HepG2 (cell line): Measurements from ENCODE around the gene TIMM23B. TPM values are rescaled to one million over a fixed set of nuclear protein-coding genes. Genes with fewer than 3 reads are reported as not detected.
"Not testable (repeated sequence)": the region's sequence is repeated elsewhere in the genome, so short reads cannot be mapped to it uniquely, and the experiment has no call there.

Experiments used
- AGO2 ChIP-seq: fragments of 200-400 bp; formaldehyde crosslinking; optimal IDR thresholded peaks from 2 replicates; pipeline ENCODE3; 2017; ENCODE audit warnings: mild to moderate bottlenecking, low read depth, low read length, moderate library complexity
- CBX5 ChIP-seq: sonication (generic); formaldehyde crosslinking; IDR thresholded peaks from 2 replicates; pipeline ENCODE4 v1.4.0; 2020; ENCODE audit warnings: missing genetic modification reagents, borderline replicate concordance
- CREB1 ChIP-seq, 2 experiments: fragments of 450-650 bp in 1 of 2; IDR thresholded peaks; 2 replicates each; pipeline ENCODE4 v1.6.1; 2016 to 2017; ENCODE audit warnings: control low read depth in 1 of 2, mild to moderate bottlenecking in 1 of 2, missing compliant biosample characterization in 1 of 2, missing genetic modification characterization in 1 of 2
- E2F5 ChIP-seq: sonication (generic); formaldehyde crosslinking; conservative IDR thresholded peaks from 2 replicates; pipeline ENCODE4 v1.4.0; 2020; ENCODE audit warnings: missing genetic modification reagents
- ELF1 ChIP-seq: sonication (generic); formaldehyde crosslinking; IDR thresholded peaks from 2 replicates; pipeline ENCODE4 v1.4.0; 2020; ENCODE audit warnings: missing genetic modification reagents
- ELF3 ChIP-seq: IDR thresholded peaks from 2 replicates; pipeline ENCODE4 v1.6.1; 2016; ENCODE audit warnings: missing genetic modification reagents, missing compliant biosample characterization
- GABPB1 ChIP-seq: IDR thresholded peaks from 2 replicates; pipeline ENCODE4 v1.6.1; 2016; ENCODE audit warnings: mild to moderate bottlenecking, missing genetic modification reagents, moderate library complexity, missing compliant biosample characterization
- HDAC1 ChIP-seq: sonication (generic); formaldehyde crosslinking; IDR thresholded peaks from 2 replicates; pipeline ENCODE4 v1.5.1; 2020; ENCODE audit warnings: mild to moderate bottlenecking, missing genetic modification reagents
- HDAC2 ChIP-seq: sonication (generic); formaldehyde crosslinking; IDR thresholded peaks from 2 replicates; pipeline ENCODE4 v1.4.0; 2020; ENCODE audit warnings: missing genetic modification reagents
- HNF1A ChIP-seq, 2 experiments: sonication (generic) in 1 of 2; formaldehyde crosslinking in 1 of 2; IDR thresholded peaks; 2 replicates each; pipeline versions ENCODE4 v1.4.0 to v1.6.1; 2016 to 2020; ENCODE audit warnings: borderline replicate concordance in 1 of 2, low read depth in 1 of 2, mild to moderate bottlenecking in 1 of 2, missing genetic modification reagents in 1 of 2
- HOXD1 ChIP-seq: sonication (generic); formaldehyde crosslinking; IDR thresholded peaks from 2 replicates; pipeline ENCODE4 v1.5.0; 2020; ENCODE audit warnings: missing genetic modification reagents
- IRF2 ChIP-seq: IDR thresholded peaks from 2 replicates; pipeline ENCODE4 v1.6.1; 2018; ENCODE audit warnings: missing genetic modification reagents, missing compliant biosample characterization
- RFXAP ChIP-seq: sonication (generic); formaldehyde crosslinking; IDR thresholded peaks from 2 replicates; pipeline ENCODE4 v1.4.0; 2020; ENCODE audit warnings: missing genetic modification reagents, borderline replicate concordance
- SATB2 ChIP-seq: sonication (generic); formaldehyde crosslinking; IDR thresholded peaks from 2 replicates; pipeline ENCODE4 v1.5.0; 2020; ENCODE audit warnings: missing genetic modification reagents
- SMYD3 ChIP-seq: sonication (generic); formaldehyde crosslinking; IDR thresholded peaks from 2 replicates; pipeline ENCODE4 v1.8.1; 2023; ENCODE audit warnings: mild to moderate bottlenecking, missing genetic modification reagents
- YEATS4 ChIP-seq: sonication (generic); formaldehyde crosslinking; IDR thresholded peaks from 2 replicates; pipeline ENCODE4 v1.4.0; 2020; ENCODE audit warnings: missing genetic modification reagents, borderline replicate concordance
- ZNF274 ChIP-seq: sonication (generic); formaldehyde crosslinking; IDR thresholded peaks from 2 replicates; pipeline ENCODE4 v1.5.1; 2020; ENCODE audit warnings: mild to moderate bottlenecking, missing genetic modification reagents
- ZNF510 ChIP-seq: sonication (generic); formaldehyde crosslinking; IDR thresholded peaks from 2 replicates; pipeline ENCODE4 v1.4.0; 2020; ENCODE audit warnings: low read depth, mild to moderate bottlenecking, missing genetic modification reagents
- ZNF670 ChIP-seq: sonication (generic); formaldehyde crosslinking; IDR thresholded peaks from 2 replicates; pipeline ENCODE4 v1.8.0; 2022; ENCODE audit warnings: mild to moderate bottlenecking, missing genetic modification reagents, borderline replicate concordance
- ZNF704 ChIP-seq: sonication (generic); formaldehyde crosslinking; IDR thresholded peaks from 2 replicates; pipeline ENCODE4 v1.8.1; 2023; ENCODE audit warnings: mild to moderate bottlenecking, inconsistent platforms, moderate library complexity, missing genetic modification reagents, borderline replicate concordance
- ZNF883 ChIP-seq: sonication (generic); formaldehyde crosslinking; IDR thresholded peaks from 2 replicates; pipeline ENCODE4 v1.5.1; 2020; ENCODE audit warnings: mild to moderate bottlenecking, missing genetic modification reagents; ENCODE audit errors: not compliant biosample characterization
- ZSCAN9 ChIP-seq: IDR thresholded peaks from 2 replicates; pipeline ENCODE4 v1.6.1; 2016; ENCODE audit warnings: borderline replicate concordance
- polyA plus RNA-seq, 8 experiments: library from polyadenylated mRNA; depleted of rRNA in 3 of 8; stranded (reverse) in 7 of 8; unstranded in 1 of 8; fragments of >200 nt; fragmentation: Illumina TruSeq in 4 of 8; extraction: Trizol in 4 of 8; gene quantifications; 2 replicates each; pipeline versions ENCODE4 v1.2.1 to v1.2.3, GENCODE V29; 2011 to 2016; ENCODE audit warnings: low read depth in 4 of 8, missing spikeins in 1 of 8, mixed read lengths in 1 of 8; ENCODE audit not compliant: insufficient read depth in 1 of 8
- total RNA-seq, 5 experiments: library from RNA; depleted of rRNA; stranded (reverse); fragments of >200 nt; fragmentation: Illumina TruSeq; extraction: Trizol; gene quantifications; 2 replicates each; pipeline ENCODE4 v1.2.3, GENCODE V29; 2016; ENCODE audit warnings: low read depth in 1 of 5

The TIMM23B gene
- total and polyA plus RNA-seq, 2 of the 13 experiments (the other 11 are each of a cell fraction or from before 2014, with no cell fraction given) = 10.8 to 13.0 TPM

- peak; percentile 59; the same call in 1 of the 2 replicates for TF ChIP-seq ZNF510
- peak; percentile 50; the same call in 1 of the 2 replicates for TF ChIP-seq ELF3 (CRISPR knock-in tag)
- TF ChIP-seq AGO2 = peak; percentile 19
- TF ChIP-seq SMYD3 = 0 out of 2 replicates have a peak, but pooled peaks have one; percentile 33
- 0 out of 2 replicates have a peak, but pooled peaks have one; percentile 50 for TF ChIP-seq ZNF704 (CRISPR knock-in tag)
- peak; percentile 99 for TF ChIP-seq GABPB1 (CRISPR knock-in tag)
- TF ChIP-seq ELF1 (CRISPR knock-in tag) = peak; percentile 95
- peak; percentile 62; the same call in 1 of the 2 replicates for TF ChIP-seq SATB2 (CRISPR knock-in tag)
- peak; percentile 73 for TF ChIP-seq E2F5 (CRISPR knock-in tag)
- TF ChIP-seq HDAC2 = peak; percentile 68
- TF ChIP-seq HNF1A (IDR thresholded peaks at IDR 0.05; ENCODE audit: low read depth) = 0 out of 2 replicates have a peak, but pooled peaks have one; percentile 13
- peak; percentile 38; the same call in 1 of the 2 replicates for TF ChIP-seq HNF1A (CRISPR knock-in tag; IDR thresholded peaks at IDR 0.05; ENCODE audit: borderline replicate concordance)
- TF ChIP-seq CREB1 (IDR thresholded peaks at IDR 0.05) = not testable (repeated sequence)
- TF ChIP-seq CREB1 (CRISPR knock-in tag; IDR thresholded peaks at IDR 0.05) = peak; percentile 41; the same call in 1 of the 2 replicates
- TF ChIP-seq HDAC1 (CRISPR knock-in tag) = peak; percentile 99
- peak; percentile 54 for TF ChIP-seq HOXD1 (CRISPR knock-in tag)
- 0 out of 2 replicates have a peak, but pooled peaks have one; percentile 68 for TF ChIP-seq ZNF274 (CRISPR knock-in tag)
- TF ChIP-seq YEATS4 (CRISPR knock-in tag) = peak; percentile 84; the same call in 1 of the 2 replicates
- peak; percentile 71; the same call in 1 of the 2 replicates for TF ChIP-seq ZNF670 (CRISPR knock-in tag)
- TF ChIP-seq CBX5 (CRISPR knock-in tag) = peak; percentile 11; the same call in 1 of the 2 replicates
- TF ChIP-seq RFXAP = peak; percentile 45; the same call in 1 of the 2 replicates
- peak; percentile 93 for TF ChIP-seq ZNF883 (CRISPR knock-in tag)
- TF ChIP-seq ZSCAN9 (CRISPR knock-in tag) = peak; percentile 35; the same call in 1 of the 2 replicates
- peak; percentile 78 for TF ChIP-seq IRF2 (CRISPR knock-in tag)
Measured at GRCh38 chr10:49941447-49942338, at the start of gene TIMM23B, which contains the start of gene PARG (continued).
